ENCODE data around the gene ELMOD3.
"Not testable (repeated sequence)": the region's sequence is repeated elsewhere in the genome, so short reads cannot be mapped to it uniquely, and the experiment has no call there.

ELMOD3 gene

DNA sequence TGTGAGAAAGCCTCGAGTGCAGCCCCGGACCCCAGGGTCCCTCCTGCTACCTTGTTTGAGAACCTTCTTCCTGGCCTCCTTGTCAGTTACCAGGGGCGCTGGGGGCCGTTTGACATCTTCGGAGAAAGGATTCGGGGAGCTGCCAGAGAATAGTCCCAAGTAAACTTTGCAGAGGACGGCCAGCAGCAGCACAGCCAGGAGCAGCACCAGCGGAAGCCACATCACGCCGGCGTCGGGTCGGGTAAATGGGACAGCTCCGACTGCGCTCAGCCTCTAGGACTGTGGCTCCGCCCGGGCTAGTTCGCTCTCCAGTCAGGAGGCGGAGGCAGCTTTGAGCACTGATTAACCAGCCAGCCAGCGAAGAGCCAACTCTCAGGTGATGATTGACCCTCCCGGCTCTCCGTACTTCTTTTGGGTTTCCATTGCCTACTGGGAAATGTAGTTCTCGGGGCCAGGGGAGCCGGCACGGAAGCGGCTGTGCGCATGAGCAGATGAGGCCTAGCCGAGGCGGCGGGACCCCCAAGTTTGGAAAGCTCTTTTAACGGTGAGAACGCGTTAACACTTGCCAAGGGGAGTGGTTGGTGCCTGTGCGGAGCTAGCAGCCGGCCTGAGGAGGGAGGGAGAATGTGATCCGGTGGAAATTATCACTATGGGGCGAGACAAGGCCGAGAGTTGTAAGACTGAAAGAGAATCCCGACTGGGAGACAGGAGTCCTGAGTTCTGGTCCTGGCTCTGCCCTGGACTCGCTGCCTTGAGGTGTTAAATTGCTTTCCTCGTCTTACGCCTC lies at the start of gene ELMOD3, which contains the start of gene RETSAT:
ELMOD3 (plus strand) TSS at position 484 of the 787 bp plus-strand sequence. CDS start 2,430 bp downstream, outside the sequence.
RETSAT (minus strand) TSS at position 243 of the 787 bp plus-strand sequence; CDS start at position 222, 21 bp downstream.
- peak; percentile 99 for DNase-seq

DNA sequence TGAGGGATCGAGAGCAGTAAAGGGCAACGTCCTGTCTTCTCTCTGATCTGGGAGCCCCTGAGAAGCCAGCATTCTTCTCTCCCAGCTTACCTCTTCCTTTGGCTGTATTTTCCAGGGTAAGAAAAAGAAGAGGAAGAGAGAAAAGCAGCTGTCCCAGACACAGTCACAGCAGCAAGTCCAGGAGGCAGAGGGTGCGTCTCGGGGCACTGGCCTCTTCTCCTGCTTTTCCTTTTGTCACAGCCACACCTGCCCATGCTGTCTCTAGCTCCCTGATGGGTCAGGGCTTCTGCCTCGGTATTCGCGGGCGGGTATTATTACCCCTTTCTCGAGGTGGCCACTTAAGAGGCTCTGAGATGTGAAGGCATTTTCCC lies 47.1 kb upstream of the ELMOD3 start:
- no peak for DNase-seq

DNA sequence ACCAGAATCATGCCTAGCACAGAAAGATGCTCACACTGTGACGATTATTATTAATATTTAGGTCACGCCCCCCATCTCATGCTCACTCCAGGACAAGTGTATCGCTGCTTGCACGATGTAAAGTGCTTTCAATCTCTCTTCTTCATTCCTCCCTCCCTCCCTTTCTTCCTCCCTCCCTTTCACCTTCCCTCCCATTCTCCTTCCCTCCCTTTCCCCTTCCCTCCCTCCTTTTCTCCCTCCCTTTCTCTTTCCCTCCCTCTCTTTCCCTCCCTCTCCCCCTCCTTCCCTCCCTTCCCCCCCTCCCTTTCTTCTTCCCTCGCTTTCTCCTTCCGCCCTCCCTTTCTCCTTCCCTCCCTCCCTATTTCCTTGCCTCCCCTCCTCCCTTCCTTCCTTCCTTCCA lies 46.4 kb upstream of the ELMOD3 start:
- DNase-seq, result no peak

DNA sequence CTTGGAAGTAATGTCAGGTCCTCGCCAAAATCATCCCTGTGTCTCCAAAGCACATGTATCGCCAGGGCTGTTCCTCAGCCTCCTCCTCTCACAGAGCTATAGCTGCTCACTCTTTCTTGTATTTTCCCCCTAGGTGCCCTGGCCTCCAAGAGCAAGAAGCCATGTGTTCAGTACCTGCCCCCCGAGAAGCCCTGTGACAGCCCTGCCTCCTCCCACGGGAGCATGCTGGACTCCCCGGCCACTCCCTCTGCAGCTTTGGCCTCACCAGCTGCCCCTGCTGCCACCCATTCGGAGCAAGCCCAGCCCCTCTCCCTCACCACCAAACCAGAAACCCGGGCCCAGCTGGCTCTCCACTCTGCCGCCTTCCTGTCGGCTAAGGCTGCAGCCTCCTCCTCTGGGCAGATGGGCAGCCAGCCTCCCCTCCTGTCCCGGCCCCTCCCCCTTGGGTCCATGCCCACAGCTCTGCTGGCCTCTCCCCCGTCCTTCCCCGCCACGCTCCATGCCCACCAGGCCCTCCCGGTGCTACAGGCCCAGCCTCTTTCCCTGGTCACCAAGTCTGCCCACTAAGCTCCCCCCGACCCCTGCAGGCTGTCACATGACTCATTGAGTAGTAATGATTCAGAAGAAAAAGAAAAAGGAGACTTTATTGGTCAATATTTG lies 45.5 kb upstream of the ELMOD3 start:
- DNase-seq, result no peak

DNA sequence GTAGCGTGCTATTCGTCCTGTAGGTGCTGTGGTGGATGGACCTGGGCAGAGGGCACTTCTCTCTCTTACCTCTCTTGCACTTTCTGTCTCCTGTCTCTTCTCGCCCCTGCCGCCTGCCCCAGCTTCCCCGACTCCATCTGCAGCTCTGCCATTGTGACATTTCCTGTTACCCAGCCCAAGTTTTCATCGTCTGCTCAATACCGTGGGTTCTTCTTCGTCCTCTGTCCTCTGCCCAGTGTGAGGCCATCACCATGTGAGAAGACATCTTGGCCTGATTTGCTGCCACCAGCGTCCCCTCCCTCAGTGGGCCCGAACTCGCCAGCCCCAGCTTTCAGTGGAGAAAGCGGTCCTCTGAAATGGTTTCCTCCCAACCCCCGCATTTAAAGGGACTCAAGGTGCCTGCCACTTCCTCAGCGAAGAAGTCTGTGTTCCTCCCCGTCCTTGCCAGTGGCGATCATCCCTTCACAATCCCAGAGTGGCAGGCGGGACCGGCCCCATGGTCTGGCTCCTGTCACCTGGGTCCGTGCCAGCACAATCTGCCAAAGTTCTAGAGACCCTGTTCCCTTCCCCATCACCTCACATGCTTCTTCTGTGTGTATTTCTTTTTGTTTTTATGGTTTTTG lies 44.8 kb upstream of the ELMOD3 start:
- no peak for DNase-seq

DNA sequence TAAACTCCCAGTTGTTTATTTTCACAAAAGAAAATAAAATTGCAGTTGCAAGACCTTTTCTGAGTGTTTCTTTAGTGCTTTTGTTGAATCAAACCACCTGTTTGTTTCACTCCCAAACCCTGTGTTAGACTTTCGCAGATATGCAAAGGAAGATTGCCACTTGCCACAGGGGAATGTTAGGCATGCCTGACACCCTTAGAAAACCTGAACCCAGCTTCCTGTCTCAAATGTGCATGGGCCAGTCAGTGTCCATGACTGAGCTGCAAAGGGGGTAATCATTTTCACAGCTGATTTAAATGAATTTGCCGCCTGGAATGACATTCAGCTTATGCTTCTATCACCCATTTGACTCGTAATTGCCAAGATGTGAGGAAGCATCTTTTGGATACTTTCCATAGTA lies 44.2 kb upstream of the ELMOD3 start:
- DNase-seq, result no peak

DNA sequence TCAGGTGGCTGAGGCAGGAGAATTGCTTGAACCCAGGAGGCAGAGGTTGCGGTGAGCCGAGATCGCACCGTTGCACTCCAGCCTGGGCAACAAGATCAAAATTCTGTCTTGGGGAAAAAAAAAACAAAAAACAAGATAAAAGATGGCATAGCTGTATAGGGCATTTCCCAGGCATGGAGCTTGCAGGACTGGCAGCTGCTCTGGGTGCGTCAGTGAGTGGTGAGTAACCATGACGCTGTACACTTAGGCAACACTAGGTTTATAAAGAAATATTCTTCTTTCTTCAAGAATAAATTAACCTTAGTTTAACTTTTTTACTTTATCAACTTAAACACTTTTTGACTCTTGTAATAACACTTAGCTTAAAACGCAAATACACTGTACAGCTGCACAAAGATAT lies 42.2 kb upstream of the ELMOD3 start:
- no peak for DNase-seq

DNA sequence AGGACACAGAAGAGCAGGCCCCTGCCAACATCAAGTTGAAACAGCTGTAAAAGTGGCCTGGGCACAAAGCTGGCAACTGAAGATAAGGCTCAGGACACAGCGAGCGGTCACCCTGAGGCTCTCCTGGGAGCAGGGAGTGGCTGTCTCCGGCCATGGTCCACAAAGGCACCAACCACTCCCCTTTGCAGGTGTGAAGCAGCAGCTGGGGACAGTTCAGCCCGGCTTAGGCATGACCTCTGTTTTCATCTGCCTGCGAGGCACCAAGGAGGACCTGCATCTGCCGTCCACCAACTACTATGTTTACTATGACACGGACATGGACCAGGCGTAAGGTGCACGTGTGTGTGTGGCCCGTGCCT lies 39.7 kb upstream of the ELMOD3 start:
- no peak for DNase-seq

DNA sequence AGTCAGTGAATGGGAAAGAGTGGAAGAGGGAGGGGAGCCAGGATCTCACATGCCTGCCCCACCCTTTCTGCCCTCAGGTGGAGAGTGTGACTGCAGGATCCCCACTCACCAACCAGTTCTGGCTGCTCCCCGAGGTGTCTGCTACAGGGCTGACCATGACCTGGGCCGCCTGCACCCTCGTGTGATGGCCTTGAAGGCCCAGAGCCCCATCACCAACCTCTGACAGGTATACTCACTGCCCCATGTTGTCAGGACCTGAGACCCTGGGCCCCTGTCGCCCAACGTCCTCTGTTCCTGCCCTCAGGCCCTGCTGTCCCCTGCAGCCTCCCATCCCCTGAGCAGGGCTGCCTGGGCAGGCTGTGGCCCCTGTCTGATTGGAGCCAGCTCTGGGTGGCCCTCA lies 38.6 kb upstream of the ELMOD3 start:
- DNase-seq, result not testable (repeated sequence)

DNA sequence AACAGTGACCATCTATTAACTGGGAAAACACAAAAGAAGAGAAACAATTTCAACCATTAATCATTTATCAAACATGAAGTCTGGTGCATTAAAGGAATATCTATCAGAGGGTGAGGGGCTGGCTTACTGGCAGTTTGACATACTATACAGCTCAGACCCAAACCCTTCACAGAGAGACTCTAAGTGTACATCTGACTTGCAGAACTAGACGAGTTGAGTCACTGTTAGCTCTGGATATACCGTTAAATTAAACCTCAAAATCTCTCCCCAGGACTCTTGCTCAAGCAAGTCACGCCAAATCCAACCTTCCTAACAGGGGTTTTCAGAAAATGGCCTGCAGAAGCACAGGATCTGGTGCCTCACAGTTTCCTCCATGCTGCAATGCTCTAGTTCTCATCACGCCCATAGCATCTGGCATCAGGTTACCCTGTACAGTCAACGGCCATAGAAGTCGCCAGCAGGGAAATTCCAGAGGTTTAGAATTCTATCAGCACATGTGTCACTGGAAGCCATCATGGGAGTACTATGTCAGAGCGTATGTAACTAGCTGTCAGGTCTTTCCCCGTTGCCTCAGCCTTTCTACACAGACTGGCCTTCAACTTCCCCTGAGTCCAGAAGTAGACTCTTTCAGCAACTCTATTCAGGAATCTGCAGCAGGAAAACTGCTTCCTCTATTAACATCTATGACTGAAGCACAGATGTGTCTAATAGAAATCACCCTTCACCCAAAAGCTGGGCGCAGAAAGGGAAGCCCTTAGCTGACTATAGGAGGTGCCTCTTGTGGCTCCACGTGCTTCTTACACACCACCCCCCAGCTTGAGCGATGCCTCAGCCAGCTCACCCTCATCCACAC lies 36.1 kb upstream of the ELMOD3 start:
- no peak for DNase-seq

DNA sequence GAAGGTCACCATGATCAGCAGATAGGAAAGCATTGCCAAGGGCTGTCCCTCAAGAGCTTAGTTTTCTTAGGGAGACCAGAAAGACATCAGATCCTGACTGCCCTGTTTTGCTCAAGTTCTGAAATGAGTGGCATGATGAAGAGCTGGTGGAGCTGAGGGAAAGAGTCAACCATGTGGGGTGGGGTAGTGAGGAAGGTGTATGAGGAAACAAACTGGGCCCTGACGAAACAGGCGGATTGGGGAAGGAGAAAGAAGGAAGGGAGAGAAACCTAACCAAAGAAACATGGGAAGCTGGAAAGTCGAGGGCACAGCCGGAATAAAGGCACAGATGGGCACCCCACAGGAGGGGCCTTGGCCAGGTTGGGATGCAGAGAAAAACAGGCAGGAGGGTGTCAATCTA lies 34.8 kb upstream of the ELMOD3 start:
- DNase-seq, result no peak

DNA sequence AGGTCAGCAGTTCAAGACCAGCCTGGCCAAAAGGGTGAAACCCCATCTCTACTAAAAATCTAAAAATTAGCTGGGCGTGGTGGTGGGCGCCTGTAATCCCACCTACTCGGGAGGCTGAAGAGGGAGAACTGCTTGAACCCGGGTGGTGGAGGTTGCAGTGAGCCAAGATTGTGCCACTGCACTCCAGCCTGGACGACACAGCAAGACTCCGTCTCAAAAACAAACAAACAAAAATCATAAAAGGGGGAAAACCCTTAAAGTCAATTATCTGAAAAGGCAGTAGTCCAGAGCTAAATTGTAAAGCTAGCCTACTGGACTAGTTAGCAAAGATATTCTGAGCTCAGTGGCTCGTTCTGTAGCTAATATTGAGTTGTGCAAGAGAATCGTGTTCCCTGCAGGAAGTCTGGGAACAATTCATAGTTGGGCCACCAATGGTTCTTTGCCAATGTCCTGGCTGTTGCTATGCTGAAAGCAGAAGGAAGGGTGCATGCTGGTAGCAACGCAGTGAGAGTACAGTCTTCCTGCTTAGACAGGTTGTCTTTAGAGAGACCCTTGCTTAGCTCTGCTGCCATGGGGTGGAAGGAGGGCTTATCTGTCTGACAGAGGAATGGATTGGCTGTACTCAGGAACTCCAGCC lies 31.1 kb upstream of the ELMOD3 start:
- DNase-seq, result no peak

DNA sequence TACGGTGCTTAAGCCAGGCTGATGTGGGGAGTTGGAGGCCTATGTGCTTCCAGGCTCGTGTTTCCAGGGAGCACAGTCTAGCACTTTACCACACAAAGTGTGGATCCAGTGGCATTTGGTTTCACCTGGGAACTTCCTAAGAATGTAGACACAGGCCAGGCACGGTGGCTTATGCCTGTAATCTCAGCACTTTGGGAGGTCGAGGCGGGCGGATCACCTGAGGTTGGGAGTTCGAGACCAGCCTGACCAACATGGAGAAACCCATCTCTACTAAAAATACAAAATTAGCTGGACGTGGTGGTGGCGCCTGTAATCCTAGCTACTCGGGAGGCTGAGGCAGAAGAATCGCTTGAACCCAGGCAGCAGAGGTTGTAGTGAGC lies 30.6 kb upstream of the ELMOD3 start:
- DNase-seq, result not testable (repeated sequence)

DNA sequence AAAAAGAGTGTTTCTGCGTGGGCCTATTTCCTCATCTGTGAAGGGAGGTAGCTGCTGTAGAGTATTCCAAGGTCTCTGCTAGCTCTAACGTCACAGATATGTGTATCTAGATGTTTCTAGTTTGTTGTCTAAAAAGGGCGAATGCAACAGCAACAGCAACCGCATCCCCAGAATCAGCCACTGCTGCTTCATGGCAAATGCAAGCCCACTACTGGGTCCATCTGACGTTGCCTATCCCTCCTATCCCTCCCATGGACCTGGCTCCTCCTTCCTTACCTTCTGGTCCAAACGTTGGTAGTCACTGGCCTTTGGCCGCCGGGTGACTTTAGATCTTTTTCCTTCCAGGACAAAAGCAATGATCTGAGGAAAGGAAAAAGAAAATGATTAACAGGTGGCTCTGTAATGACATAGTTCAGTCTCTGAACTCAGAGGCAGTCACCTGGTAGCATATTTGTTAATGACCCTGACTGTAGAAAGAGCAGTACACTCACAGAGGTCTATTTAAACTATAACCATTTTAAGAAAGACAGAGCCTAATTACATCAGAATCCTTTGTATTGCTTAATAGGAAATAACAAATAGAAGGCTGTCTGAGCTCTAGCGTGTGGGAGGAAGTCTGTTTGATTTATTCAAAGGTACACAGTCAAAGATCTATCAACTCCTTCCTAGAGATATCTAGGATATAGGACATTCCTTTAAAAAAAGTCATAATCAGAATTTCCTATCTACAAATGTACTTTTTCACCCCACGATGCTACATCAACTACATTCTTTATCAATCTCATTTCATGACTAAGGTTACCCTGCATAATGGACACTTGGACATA lies 29.7 kb upstream of the ELMOD3 start:
- DNase-seq, result peak; percentile 42

DNA sequence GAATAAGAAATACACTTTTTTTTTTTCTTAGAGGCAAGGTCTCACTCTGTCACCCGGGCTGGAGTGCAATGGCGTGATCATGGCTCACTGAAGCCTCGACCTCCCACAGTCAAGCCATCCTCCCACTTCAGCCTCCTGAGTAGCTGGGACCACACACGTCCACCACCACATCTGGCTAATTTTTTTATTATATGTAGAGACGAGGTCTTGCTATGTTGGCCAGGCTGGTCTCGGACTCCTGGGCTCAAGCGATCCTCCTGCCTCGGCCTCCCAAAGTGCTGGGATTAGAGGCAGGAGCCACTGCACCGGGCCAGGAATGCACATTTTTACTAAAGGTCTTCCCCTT lies 29.1 kb upstream of the ELMOD3 start:
- DNase-seq, result no peak

DNA sequence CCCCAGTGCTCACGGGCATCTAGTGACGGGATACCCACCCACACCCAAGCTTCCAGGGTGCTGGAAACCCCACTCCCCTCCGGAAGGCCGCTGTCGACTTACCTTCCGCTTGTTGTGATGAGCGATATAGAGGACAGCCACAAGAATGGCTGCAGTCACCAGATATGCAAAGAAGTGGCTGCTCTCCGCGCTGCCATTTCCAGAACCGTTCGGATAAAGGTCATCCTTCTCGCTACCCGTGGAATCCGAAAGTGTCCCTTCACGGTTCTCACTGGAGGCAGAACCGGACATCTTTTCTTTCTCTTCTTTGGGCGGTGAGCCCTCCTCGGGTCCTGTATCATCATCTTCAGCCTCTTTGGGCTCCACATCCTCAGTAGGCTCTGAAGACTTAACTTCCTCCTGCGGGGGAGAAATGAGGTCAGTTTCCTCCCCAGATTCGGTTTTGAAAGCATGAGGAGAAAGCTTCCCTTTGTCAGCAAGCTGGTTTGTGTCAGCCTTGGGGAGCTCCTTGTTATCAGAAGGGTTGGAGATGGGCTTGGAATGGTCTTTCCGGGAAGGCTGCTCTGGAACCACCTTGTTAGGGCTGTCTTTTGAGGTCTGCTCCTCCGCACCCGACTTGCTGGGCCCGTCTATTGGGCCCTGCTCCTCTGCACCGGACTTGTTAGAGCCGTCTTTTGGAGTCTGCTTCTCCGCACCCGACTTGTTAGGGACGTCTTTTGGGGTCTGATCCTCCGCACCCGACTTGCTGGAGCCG lies 28.0 kb upstream of the ELMOD3 start:
- DNase-seq, result peak; percentile 66

DNA sequence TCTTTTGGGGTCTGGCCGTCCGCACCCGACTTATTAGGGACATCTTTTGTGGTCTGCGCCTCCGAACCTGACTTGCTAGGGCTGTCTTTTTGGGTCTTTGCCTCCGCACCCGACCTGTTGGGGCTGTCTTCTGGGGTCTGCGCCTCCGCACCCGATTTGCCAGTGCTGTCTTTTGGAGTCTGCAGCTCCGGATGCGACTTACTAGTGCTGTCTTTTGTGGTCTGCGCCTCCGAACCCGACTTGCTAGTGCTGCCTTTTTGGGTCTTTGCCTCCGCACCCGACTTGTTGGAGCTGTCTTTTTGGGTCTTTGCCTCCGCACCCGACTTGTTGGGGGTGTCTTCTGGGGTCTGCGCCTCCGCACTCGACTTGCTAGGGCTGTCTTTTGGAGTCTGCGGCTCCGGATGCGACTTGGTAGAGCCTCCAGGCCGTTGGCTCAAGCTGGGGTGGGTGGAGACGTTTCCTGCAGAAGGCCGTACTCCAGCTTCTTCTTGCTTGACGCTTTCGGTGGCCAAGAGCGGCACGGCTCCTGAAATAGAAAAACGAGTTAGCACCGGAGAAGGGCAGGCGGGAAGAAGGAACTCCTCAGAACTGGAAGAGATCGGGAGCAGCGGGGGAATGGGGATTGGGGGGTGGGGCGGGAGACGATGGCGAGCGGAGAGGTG lies 27.3 kb upstream of the ELMOD3 start:
- no peak for DNase-seq

DNA sequence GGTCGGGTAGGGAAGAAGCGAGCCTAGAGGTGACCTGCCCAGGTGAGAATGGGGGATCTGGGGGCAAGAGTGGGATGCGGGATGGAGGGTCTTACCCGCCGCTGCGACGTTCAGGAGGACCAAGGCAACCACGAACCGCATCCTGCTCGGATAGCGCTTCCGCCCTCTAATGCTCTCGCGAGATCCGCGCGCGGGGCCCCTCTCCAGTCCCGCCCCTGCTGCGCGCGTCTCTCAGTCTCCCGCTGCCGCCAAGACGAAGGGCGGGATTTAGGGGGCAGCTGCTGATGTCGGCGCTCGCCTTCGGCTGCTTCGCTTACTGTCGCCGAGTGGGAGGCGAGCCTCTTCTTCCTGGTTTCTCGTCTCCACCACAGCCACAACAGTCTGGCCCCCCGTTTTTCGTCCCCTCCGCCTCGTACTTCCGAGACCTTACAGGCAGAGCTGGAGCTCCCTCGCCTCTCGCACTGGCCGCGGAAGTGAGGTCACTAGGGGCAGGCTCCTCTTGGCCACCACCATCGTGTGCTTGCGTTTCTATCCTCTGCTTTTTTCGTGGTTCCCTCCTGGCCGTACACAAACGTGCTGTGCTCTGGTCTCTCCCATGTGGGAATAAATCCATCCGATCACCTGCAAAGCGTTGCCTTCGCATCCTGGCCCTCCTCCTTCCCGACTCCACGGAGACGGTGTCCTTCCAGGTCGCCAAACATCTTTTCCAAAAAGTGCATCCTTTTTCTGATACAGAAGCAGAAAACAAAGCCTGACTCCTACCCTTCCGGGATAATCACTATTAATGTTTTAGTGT lies 26.5 kb upstream of the ELMOD3 start, which contains the start of gene TGOLN2:
TGOLN2 (minus strand) TSS at position 168 of the 796 bp plus-strand sequence; CDS start at position 141, 27 bp downstream.
- peak; percentile 77 for DNase-seq

DNA sequence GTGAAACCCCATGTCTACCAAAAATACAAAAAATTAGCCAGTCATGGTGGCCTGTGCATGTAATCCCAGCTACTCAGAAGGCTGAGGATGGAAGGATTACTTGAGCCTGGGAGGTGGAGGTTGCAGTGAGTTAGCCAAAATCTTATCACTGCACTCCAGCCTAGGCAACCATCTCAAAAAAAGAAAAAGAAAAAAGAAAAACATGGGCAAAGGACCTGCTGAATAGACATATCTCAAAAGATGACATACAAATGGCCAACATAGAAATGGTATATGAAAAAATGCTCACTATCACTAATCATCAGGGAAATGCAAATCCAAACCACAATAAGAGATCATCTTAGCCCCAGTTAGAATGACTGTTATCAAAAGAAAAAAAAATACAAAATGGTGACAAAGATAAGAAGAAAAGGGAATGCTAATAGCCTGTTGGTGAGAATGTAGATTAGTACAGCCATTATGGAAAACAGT lies 25.4 kb upstream of the ELMOD3 start:
- no peak for DNase-seq
